ENCODE data around the gene CDC16. TPM values are rescaled to one million over a fixed set of nuclear protein-coding genes. Genes with fewer than 3 reads are reported as not detected.

The CDC16 gene
- total RNA-seq, 4 donors from 2014 or later, result 50.1 to 149 (median 69.7) TPM

DNA sequence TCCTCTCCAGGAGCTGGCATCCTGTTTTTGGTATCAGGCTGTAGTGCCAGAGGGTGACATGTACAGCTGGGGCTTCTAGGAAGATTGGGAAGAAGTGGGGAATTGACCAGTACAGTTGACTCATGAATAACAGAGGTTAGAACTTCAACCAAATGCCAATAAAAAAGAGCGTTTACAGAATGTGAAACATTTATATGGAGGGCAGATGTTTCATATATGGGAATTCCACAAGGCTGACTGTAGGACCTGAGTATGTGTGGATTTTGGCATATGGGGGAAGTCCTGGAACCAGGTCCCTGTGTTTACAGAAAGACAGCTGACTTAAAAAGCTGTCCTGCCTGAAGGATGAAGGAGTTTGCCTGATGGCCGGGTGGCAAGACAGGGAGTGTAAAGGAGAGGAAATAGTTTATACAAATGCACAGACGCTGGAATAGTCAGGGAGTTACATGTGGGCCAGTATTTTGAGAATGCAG is 84.8 kb downstream of the CDC16 start:
- Histone ChIP-seq H3K4me3 (no peak overlapping the region), H3K27ac (peak overlapping the region in 1 of 4 donors; percentile 15), H3K36me3 (peaks cover 0 to 35% (median 0%) of the 10 kb centered on the region in 3 donors), H3K27me3 (no peaks in the 10 kb centered on the region), H3K4me1 (peaks cover 0 to 45% (median 4%) of the 10 kb centered on the region in 4 donors), H3K9me3 (no peaks in the 10 kb centered on the region)
- no peak for TF ChIP-seq POLR2A (IDR thresholded peaks at IDR 0.05)
- TF ChIP-seq, protein P1, sequence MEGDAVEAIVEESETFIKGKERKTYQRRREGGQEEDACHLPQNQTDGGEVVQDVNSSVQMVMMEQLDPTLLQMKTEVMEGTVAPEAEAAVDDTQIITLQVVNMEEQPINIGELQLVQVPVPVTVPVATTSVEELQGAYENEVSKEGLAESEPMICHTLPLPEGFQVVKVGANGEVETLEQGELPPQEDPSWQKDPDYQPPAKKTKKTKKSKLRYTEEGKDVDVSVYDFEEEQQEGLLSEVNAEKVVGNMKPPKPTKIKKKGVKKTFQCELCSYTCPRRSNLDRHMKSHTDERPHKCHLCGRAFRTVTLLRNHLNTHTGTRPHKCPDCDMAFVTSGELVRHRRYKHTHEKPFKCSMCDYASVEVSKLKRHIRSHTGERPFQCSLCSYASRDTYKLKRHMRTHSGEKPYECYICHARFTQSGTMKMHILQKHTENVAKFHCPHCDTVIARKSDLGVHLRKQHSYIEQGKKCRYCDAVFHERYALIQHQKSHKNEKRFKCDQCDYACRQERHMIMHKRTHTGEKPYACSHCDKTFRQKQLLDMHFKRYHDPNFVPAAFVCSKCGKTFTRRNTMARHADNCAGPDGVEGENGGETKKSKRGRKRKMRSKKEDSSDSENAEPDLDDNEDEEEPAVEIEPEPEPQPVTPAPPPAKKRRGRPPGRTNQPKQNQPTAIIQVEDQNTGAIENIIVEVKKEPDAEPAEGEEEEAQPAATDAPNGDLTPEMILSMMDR (IDR thresholded peaks at IDR 0.05), result no peak
- DNase-seq, result no peak

GRCh38 chr13:114320065-114320464 is 85.4 kb downstream of the CDC16 start:
- peaks cover 0 to 40% (median 0%) of the 10 kb centered on the region in 3 donors for H3K36me3 ChIP-seq
- peak overlapping the region in 1 of 4 donors; percentile 15 for H3K27ac ChIP-seq
- H3K4me1 ChIP-seq, result peaks cover 0 to 42% (median 3%) of the 10 kb centered on the region in 4 donors

DNA sequence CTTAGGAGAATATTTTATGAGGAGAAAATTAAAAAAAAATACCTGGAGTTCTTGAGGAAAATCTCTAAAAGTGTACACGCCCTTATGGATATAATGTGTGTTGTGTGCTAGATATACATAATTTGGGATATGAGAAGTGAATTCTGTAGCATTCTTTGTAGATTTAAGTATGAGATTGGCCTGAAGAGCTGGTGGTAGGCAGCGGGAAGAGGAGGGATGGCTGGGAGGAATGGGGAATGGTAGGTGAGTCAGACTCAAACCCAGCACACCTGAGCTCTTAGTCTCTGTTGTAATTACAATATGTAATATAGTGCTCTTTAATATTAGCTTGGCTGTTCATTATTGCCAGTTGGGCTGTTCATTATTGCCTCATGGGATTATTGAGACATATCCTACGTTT is 86.6 kb downstream of the CDC16 start:
- Histone ChIP-seq H3K4me3 (no peak overlapping the region), H3K27me3 (no peaks in the 10 kb centered on the region), H3K27ac (no peak overlapping the region), H3K9me3 (no peaks in the 10 kb centered on the region), H3K36me3 (peaks cover 0 to 49% (median 0%) of the 10 kb centered on the region in 3 donors), H3K4me1 (peaks cover 0 to 30% (median 0%) of the 10 kb centered on the region in 4 donors)
- no peak for TF ChIP-seq POLR2A (IDR thresholded peaks at IDR 0.05)
- TF ChIP-seq, protein P1 (IDR thresholded peaks at IDR 0.05), result no peak
- DNase-seq, result no peak

More at GRCh38 chr13:114320065-114320464, 85.4 kb downstream of the CDC16 start:
- Histone ChIP-seq H3K4me3 (no peak overlapping the region), H3K9me3 (no peaks in the 10 kb centered on the region), H3K27me3 (no peaks in the 10 kb centered on the region)
- TF ChIP-seq, protein P1 (IDR thresholded peaks at IDR 0.05), result no peak
- no peak for TF ChIP-seq POLR2A (IDR thresholded peaks at IDR 0.05)
- no peak for DNase-seq

Small RNA genes lying within 50 kb of the gene (small RNA-seq; reads per million reads assigned to genes)
- gene MIR4502 (0 reads per million in 2 donors), gene MIR548AR (0 reads per million in 2 donors)

Other genes starting within 250 kb of the CDC16 start
- gene RASA3, start 102.3 kb upstream of the CDC16 start, total RNA-seq, result 10 to 100 TPM in 1 of 4 donors, 1 to 10 TPM in 3; 3.5 to 41.3 (median 6.9) TPM
- not detected for gene CFAP97D2, start 55.6 kb upstream of the CDC16 start, total RNA-seq
- gene UPF3A, start 46.7 kb downstream of the CDC16 start, total RNA-seq, result 10 to 100 TPM; 28.9 to 85.8 (median 33.4) TPM
- gene CHAMP1, start 79.6 kb downstream of the CDC16 start, total RNA-seq, result 10 to 100 TPM in 3 of 4 donors, 1 to 10 TPM in 1; 8.5 to 19.6 (median 15.5) TPM

All from Peyer's patch (tissue), 4 donors.